ENCODE data around the gene PLP1.

- TF ChIP-seq EZH2 (IDR thresholded peaks at IDR 0.05) = no peak
- no peak for TF ChIP-seq POLR2AphosphoS5 (IDR thresholded peaks at IDR 0.05; ENCODE audit: borderline replicate concordance, low read depth, low read length)
Measured at GRCh38 chrX:103831342-103831802, 54.7 kb downstream of the PLP1 start.

Data from SK-N-MC (cell line).